Astrocyte (in vitro differentiated cells and primary cell): ENCODE results near the gene TIGD1. TPM values are rescaled to one million over a fixed set of nuclear protein-coding genes. Genes with fewer than 3 reads are reported as not detected.

ENCODE experiments used
- DNase-seq: peaks from one replicate; pipeline ENCODE4 v3.0.0-alpha.2; 2010; ENCODE audit warnings: low read depth
- FAIRE-seq: peaks from 2 replicates; lab custom pipeline; 2011; peaks lifted over from hg19 to GRCh38; lab: Jason Lieb, UNC
- H2AFZ ChIP-seq: 2 replicates; pipeline ENCODE4 v1.6.0; 2012; ENCODE audit warnings: low read depth, low read length, inconsistent platforms
- H3K27ac ChIP-seq: 2 replicates; pipeline ENCODE4 v1.5.1; 2011; ENCODE audit warnings: low read depth, low read length, inconsistent platforms
- H3K27me3 ChIP-seq: 2 replicates; pipeline ENCODE4 v1.6.0; 2011; ENCODE audit warnings: low read length, inconsistent platforms; ENCODE audit not compliant: insufficient read depth
- H3K36me3 ChIP-seq: 2 replicates; pipeline ENCODE4 v1.5.1; 2011; ENCODE audit warnings: low read length, inconsistent platforms; ENCODE audit not compliant: insufficient read depth
- H3K4me1 ChIP-seq: 2 replicates; pipeline ENCODE4 v1.5.1; 2011; ENCODE audit warnings: low read length, inconsistent platforms; ENCODE audit not compliant: insufficient read depth
- H3K4me2 ChIP-seq: 2 replicates; pipeline ENCODE4 v1.6.0; 2012; ENCODE audit warnings: low read length, inconsistent platforms
- H3K4me3 ChIP-seq: 2 replicates; pipeline ENCODE4 v1.5.1; 2011; ENCODE audit warnings: low read depth, mild to moderate bottlenecking, low read length, inconsistent platforms; ENCODE audit not compliant: insufficient read depth
- H3K79me2 ChIP-seq: 2 replicates; pipeline ENCODE4 v1.6.0; 2012; ENCODE audit warnings: mild to moderate bottlenecking, low read length, inconsistent platforms; ENCODE audit not compliant: insufficient read depth
- H3K9ac ChIP-seq: 2 replicates; pipeline ENCODE4 v1.6.0; 2012; ENCODE audit warnings: mild to moderate bottlenecking, low read length, inconsistent platforms
- H3K9me3 ChIP-seq: 2 replicates; pipeline ENCODE4 v1.5.1; 2012; ENCODE audit warnings: low read depth, mild to moderate bottlenecking, low read length, inconsistent platforms; ENCODE audit not compliant: insufficient read depth
- H4K20me1 ChIP-seq: 2 replicates; pipeline ENCODE4 v1.6.0; 2012; ENCODE audit warnings: low read length, inconsistent platforms; ENCODE audit not compliant: insufficient read depth
- H3K27ac Mint-ChIP-seq: one replicate; pipeline ENCODE4 v1.8.0; 2021; ENCODE audit warnings: mild to moderate bottlenecking, mixed read lengths; ENCODE audit not compliant: unreplicated experiment
- H3K27me3 Mint-ChIP-seq: one replicate; pipeline ENCODE4 v1.8.0; 2021; ENCODE audit warnings: low read depth, mixed read lengths; ENCODE audit not compliant: unreplicated experiment
- H3K36me3 Mint-ChIP-seq: one replicate; pipeline ENCODE4 v1.8.0; 2021; ENCODE audit warnings: low read depth, mixed read lengths; ENCODE audit not compliant: unreplicated experiment
- H3K4me1 Mint-ChIP-seq: one replicate; pipeline ENCODE4 v1.8.0; 2021; ENCODE audit warnings: low read depth, mixed read lengths; ENCODE audit not compliant: unreplicated experiment
- H3K4me3 Mint-ChIP-seq: one replicate; pipeline ENCODE4 v1.8.0; 2021; ENCODE audit warnings: mild to moderate bottlenecking, moderate library complexity, mixed read lengths; ENCODE audit not compliant: unreplicated experiment
- H3K9me3 Mint-ChIP-seq: one replicate; pipeline ENCODE4 v1.8.0; 2021; ENCODE audit warnings: mild to moderate bottlenecking, mixed read lengths; ENCODE audit not compliant: unreplicated experiment
- CTCF ChIP-seq: IDR thresholded peaks from 2 replicates; pipeline ENCODE4 v1.5.1; 2011; ENCODE audit warnings: low read depth, mild to moderate bottlenecking, inconsistent platforms, low read length, moderate library complexity; ENCODE audit not compliant: insufficient read depth
- EZH2 ChIP-seq: IDR thresholded peaks from 2 replicates; pipeline ENCODE4 v1.6.1; 2012; ENCODE audit warnings: mild to moderate bottlenecking, low read length, inconsistent platforms; ENCODE audit not compliant: insufficient read depth
- total RNA-seq: library from RNA; stranded (reverse); gene quantifications from 2 replicates; pipeline ENCODE4 v1.2.1, GENCODE V29; 2021

Gene TIGD1
- total RNA-seq, 1 donor from 2014 or later, result 6.5 TPM

GRCh38 chr2:232516551-232516950, 33.8 kb downstream of the TIGD1 start:
- H3K9ac ChIP-seq, result no peak overlapping the region
- H2AFZ ChIP-seq, result no peak overlapping the region
- no peak overlapping the region for H3K4me3 ChIP-seq
- Mint-ChIP-seq H3K27ac (no peak overlapping the region), H3K4me1 (peaks cover 2% of the 10 kb centered on the region), H3K4me3 (no peak overlapping the region), H3K9me3 (peaks cover 2% of the 10 kb centered on the region), H3K27me3 (peaks cover 70% of the 10 kb centered on the region), H3K36me3 (no peaks in the 10 kb centered on the region)
- H3K4me1 ChIP-seq, result no peaks in the 10 kb centered on the region
- no peak overlapping the region for H3K4me2 ChIP-seq
- DNase-seq (no peak), FAIRE-seq (no peak)
- H4K20me1 ChIP-seq, result no peaks in the 10 kb centered on the region
- no peaks in the 10 kb centered on the region for H3K79me2 ChIP-seq
- H3K36me3 ChIP-seq, result no peaks in the 10 kb centered on the region
- H3K27me3 ChIP-seq, result peaks cover 46% of the 10 kb centered on the region
- no peak overlapping the region for H3K27ac ChIP-seq
- H3K9me3 ChIP-seq, result no peaks in the 10 kb centered on the region
- TF ChIP-seq CTCF (no peak), EZH2 (no peak)

- no peak overlapping the region for H2AFZ ChIP-seq
- no peak for DNase-seq
- H4K20me1 ChIP-seq, result no peaks in the 10 kb centered on the region
- no peaks in the 10 kb centered on the region for H3K79me2 ChIP-seq
- H3K36me3 ChIP-seq, result no peaks in the 10 kb centered on the region
- Mint-ChIP-seq H3K27ac (no peak overlapping the region), H3K4me3 (no peak overlapping the region), H3K4me1 (no peaks in the 10 kb centered on the region), H3K27me3 (peaks cover 65% of the 10 kb centered on the region), H3K36me3 (no peaks in the 10 kb centered on the region), H3K9me3 (peaks cover 2% of the 10 kb centered on the region)
- no peak overlapping the region for H3K9ac ChIP-seq
- FAIRE-seq, result no peak
- H3K27me3 ChIP-seq, result peaks cover 45% of the 10 kb centered on the region
- H3K4me2 ChIP-seq, result no peak overlapping the region
- TF ChIP-seq CTCF (no peak), EZH2 (no peak)
- H3K4me3 ChIP-seq, result no peak overlapping the region
- H3K4me1 ChIP-seq, result no peaks in the 10 kb centered on the region
- no peak overlapping the region for H3K27ac ChIP-seq
- no peaks in the 10 kb centered on the region for H3K9me3 ChIP-seq
These were observed 34.7 kb downstream of the TIGD1 start for GRCh38 chr2:232515639-232516038.

GRCh38 chr2:232513353-232513752, 37.0 kb downstream of the TIGD1 start:
- no peaks in the 10 kb centered on the region for H4K20me1 ChIP-seq
- no peak overlapping the region for H3K27ac Mint-ChIP-seq

More at GRCh38 chr2:232513353-232513752, 37.0 kb downstream of the TIGD1 start:
- no peaks in the 10 kb centered on the region for H3K9me3 ChIP-seq
- no peak overlapping the region for H3K27ac ChIP-seq
- H3K4me2 ChIP-seq, result no peak overlapping the region
- no peak overlapping the region for H2AFZ ChIP-seq
- H3K27me3 ChIP-seq, result peaks cover 32% of the 10 kb centered on the region
- peaks cover 67% of the 10 kb centered on the region for H3K27me3 Mint-ChIP-seq
- H3K4me1 ChIP-seq, result no peaks in the 10 kb centered on the region
- FAIRE-seq, result no peak
- no peak for DNase-seq
- no peaks in the 10 kb centered on the region for H3K36me3 ChIP-seq
- H3K4me3 ChIP-seq, result no peak overlapping the region
- no peaks in the 10 kb centered on the region for H3K9me3 Mint-ChIP-seq
- no peaks in the 10 kb centered on the region for H3K79me2 ChIP-seq
- no peaks in the 10 kb centered on the region for H3K36me3 Mint-ChIP-seq
- no peak overlapping the region for H3K4me3 Mint-ChIP-seq
- H3K4me1 Mint-ChIP-seq, result no peaks in the 10 kb centered on the region
- no peak for TF ChIP-seq CTCF
- no peak for TF ChIP-seq EZH2
- H3K9ac ChIP-seq, result no peak overlapping the region
